HG03565 (cell line): ENCODE data around the gene SMARCE1.

Experiments
- ATAC-seq: cut with Tn5 transposase; IDR thresholded peaks from one replicate; pipeline ENCODE4 v1.9.1; 2021; ENCODE audit warnings: mild to moderate bottlenecking, moderate library complexity; ENCODE audit not compliant: unreplicated experiment

SMARCE1 gene

DNA sequence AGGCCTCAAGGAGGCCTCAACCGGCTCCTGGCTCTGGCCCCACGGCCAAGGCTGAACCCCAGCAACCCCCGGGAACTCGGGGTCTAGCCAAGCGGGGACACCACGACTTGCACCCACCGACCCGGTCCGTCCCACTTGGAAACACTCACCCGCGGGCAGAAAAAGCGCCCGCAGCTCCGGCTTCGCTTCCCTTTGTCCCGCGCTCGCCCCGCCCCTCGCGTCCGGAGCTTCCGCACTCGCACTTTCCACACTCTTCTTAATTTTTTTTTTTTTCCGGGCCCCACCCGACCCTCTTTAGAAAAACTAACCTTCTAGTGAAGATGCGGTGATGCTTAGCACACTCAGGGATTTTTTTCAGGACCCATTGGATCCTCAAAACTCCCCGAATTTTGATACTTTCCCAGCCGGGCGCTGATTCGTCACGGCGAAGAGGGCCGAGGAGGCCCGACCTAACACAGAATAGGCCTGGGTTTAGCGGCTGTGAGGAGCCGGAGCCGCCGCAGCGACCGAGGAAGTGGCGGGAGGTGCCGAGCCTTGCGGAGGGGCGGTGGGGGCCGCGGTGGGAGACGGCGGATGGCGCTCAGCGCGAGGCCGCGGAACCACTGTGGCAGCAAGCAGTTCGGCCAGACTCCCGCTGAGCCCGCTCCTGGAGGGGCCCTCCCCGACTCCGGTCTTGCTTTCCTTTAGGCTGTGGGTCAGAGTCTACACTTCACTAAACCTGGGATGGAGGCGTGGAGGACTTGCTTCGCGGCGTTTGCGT is at the start of gene SMARCE1:
TSS of gene SMARCE1 (minus strand) at position 195 of the 760 bp plus-strand sequence. CDS start 2,016 bp downstream, outside the sequence.
- ATAC-seq: peak; percentile 36

DNA sequence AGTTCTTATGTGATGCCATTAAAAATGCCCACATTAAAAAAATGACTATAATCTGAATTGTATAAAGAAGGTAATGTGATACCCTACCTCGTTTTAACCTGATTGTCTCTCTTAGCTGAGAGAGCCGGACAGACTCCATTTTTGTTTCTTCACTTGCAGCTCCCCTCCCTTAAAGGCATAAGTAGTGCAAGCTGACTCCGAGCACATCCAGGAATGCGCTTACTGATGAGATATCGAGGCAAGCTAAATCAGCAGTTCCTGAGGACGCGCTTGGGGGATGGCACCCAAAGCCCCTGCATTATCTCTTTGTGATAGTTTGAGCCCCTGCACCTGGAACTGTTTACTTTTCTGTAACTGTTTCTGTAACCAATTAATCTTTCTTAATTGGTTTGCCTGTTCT is 49.7 kb upstream of the SMARCE1 start:
- no peak for ATAC-seq

DNA sequence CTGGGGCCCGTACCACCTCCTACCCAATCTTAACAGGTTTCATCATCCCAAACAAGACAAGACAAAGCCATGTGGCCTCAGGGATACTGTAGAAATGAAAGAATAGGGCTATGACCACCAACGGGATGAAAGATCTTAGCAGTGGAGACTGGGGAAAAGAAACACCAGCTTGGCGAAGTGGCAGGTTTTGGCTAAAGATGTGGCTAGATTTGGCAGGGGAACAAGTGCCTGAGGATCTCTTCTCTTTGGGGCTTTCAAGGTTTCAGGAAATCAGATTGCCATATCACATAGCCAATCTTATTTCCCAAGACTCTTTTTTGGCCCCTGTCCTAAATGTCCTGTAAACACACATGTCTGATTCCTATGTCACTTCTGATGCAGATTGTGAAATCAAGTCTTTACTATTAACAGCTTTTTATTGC is 49.0 kb upstream of the SMARCE1 start:
- no peak for ATAC-seq

DNA sequence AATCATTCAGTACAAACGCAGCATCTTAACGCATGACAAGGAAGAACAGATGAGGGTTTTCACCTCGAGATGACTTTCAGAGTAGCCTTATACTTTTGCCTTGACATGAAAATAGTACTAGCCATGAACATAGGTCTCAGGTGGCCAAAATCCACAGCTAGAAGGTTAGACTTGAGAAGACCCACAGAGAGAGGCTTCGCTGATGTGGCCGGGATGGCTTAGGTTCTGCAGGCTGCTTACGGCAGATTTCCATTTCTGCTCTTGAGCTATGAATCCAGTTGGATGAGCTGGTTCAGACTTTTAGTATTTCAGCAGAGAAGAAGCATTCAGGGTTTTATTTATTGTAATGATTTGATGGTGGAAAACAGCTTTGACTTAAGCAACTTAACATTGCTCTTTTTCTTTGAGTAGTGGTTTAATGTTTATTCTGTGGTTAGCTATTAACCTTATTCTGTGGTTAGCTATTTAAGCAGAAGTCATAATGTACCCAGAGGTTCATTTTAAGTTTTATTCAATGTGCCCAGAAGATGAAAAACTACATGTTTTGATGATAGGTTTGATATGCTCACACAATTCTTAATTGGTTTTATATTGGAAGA is 48.4 kb upstream of the SMARCE1 start:
- ATAC-seq: no peak

DNA sequence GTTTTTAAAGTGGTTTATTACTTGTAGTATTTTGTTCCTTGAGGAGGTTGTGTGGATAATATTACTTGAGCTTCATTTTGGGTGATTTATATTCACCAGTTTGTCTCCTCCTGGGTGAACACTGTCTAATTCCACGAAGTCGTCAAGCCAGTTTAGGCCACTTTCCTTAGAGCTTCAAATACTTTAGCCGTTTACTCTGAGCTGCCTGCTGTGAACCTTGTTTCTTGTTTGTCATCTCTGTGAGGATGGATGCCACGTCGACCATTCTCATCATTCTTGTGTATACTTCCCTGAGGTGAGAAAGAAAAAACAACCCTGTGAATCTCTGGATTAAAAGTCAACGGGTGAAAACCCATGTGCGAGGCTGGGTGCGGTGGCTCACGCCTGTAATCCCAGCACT is 47.0 kb upstream of the SMARCE1 start:
- ATAC-seq: no peak

DNA sequence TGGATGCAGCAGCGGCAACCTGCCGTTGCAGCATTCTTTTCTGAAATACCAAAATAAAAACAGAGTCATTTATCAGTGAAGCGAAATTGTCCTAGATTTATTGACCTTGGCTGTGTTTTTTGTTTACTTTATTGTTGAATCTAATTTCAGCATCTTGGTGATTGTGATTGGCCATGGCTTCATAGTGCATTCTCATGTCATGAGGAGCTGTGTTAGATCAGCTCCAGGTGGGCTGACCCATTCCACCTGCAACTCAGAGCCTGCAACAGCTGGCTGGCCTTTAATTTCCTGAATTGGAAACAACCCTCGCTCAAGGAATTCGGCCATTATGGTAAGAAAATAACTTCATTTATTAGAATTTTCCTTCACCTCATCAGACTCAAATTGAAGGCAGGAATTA is 39.5 kb upstream of the SMARCE1 start:
- ATAC-seq: no peak

DNA sequence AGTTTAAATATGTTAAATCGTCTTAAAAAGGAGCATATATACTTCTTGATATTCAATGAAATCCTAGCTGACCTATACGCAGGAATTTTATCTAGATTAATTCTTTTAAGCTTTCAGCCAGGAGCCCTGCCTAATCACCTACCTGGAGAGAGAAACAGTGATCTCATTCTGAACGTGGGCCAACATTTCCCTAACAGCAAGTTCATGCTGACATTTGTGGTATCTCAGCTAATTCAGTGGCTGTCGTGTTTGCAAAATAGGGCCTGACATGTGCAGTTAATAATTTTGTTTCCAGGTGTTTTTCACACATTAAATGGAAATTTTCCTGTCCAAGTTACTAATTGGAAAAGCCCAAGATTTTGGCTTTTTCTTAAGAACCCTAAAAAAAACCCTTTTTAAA is 38.6 kb upstream of the SMARCE1 start:
- no peak for ATAC-seq

DNA sequence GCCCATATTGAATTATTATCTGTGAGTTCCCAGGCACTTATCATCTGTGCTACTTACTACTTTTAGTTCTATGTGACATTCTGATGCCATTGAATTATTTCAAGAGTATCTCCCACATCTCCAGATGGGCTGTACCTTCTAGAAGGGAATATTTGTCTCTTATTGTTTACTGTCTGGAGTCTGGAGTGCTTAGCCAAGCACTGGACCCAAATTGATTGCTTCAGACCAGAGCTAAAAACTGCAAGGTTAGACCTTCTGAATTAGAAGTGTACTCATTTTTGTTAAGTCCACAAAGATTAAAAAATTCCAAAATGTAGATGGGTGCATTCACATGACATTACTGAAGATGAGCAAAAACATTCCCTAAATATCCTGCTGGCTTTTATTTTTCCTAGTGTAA is 33.4 kb upstream of the SMARCE1 start:
- no peak for ATAC-seq

DNA sequence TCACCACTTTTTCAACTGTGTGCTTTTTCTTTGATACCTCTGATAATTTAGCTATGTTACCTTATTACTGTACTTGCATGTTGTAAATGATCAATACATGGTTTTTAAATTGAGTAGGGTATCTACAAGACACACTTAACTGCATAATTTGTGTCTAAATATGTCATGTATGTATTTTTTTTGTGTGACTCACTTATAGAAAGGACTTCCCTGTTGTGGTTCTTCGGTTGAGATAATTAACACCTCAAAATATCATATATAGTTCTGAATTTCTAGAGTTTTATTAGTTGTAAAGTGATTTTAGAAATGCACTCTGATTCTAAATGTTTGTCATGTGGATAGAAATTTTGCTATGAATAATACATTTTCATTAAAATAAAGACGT is 31.9 kb upstream of the SMARCE1 start:
- ATAC-seq: no peak

DNA sequence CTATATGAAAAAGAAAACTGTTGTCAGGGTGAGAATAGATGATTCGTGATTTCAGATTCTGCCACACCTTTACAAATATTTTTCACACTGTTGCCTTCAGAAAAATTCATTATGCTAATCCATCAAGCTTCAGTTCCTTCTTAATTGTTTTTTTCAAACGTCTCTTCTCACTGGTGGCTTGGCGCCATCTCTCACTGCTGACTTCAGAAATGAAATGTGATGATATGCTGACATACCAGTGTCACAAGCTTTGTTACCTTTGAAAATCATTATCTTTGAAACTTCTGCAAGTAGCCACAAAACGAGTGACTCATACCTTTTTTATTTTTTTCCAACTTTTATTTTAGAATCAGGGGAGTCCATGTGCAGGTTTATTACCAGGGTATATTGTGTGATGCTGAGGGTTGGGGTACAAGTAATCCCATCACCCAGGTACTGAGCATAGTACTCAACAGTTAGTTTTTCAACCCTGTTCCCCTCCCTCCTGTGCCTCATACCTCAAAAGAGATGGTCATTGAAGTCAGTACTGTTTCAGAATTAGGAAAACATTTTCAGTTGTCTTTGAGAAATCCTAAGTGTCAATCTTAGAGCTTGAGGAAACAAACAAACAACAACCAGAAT is 31.4 kb upstream of the SMARCE1 start:
- ATAC-seq: no peak

DNA sequence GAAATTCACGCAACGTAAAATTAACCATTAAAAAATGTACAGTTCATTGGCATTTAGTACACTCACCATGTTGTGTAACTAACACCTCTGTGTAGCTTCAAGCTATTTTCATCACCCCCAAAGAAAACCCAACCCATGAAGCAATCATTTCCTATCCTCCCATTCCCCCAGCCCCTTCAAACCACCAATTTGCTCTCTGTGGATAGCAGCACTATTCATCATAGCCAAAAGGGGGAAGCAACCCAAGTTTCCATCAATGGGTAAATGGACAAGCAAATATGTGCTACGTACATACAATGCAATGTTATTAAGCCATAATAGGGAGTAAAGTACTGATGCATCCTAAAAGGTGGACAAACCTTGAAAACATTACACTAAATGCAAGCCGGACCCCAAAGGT is 28.3 kb upstream of the SMARCE1 start:
- no peak for ATAC-seq

DNA sequence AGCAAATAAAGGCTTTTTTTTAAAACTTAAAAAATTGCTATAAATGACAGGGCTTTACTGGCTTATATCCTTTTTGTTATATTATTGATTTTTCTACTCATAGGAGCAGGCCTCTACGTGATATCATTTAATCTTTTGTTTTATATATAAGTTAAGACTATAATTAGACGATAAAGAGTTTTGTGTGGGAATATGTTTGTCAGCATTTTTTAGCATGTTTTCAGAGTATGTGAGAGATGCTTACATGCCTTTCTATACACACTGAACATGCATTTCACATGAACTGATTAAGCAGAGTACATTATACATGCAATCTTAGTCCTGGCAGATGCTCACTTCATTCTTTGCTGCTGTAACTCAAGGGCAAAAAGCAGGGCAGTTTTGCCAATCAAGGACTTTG is 25.0 kb upstream of the SMARCE1 start:
- ATAC-seq: no peak

DNA sequence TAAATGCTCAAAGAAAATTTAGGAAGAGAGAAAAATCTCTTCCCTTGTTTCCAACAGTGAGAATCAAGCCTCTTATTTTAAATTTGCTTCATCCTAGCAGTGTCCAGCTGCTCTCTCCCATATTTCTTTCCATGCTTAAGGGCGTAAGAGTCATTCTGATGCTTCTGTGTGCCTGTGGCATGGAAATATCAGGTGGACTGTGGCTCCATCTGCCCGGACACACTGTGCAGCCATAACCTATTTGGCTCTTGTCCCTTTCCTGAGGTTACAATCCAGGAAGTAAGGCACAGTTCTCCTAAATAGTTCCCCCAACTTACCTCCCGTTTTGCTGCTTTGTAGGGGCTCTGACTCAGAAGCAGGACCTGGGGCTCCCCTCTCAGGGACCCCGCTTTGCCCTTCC is 23.7 kb upstream of the SMARCE1 start:
- no peak for ATAC-seq

DNA sequence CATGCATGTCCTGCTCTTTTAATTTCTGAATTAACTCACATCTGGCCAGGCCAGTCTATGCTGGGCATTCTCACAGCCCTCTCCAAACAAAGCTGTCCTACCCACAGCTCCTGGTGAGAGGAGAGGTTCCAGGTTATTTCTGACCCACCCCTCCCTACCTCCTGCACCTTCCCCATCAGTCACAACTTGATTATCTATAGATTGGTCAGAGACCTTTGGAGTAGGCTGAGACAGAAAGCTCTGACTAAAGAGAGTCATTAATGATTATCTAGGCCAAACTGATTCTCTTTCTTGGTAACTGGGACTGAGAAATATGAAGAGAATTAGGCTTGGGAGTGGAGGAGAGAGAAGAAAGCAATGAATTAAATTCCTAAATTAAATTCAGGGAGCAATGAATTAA is 18.7 kb upstream of the SMARCE1 start:
- ATAC-seq: no peak

DNA sequence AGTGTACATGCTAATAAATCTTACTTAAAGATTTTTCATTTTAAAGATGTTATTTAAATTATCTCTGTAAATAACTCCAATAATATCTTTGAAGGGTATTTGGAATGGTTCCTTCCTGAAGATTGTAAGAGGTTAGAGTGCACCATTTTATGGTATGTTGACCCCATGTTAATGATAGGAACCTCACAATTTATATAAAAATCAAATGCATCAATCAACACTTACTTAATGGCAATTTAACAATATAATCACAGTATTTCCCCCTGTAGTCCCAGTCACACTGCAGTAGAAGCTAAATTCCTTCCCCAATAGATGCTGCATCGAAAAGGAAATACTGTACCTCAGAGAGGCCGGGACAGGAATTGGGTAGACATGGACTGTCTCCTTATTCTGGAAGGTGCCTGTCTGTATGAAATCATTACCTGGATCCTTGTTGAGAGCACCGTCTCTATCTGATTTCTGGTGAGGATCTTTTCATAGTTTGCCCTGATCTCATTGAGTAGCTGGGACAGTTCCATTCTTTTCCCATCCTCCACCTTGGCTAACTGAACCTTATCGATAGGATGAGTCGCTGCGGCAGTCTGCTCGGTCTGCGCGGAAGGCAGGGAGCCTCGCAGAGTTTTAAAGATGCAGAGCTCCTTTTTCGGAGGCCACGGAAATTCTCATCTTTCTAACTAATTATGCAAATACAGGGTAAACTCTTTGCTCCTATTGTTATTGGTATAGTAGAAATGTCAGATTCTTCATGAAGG is 17.1 kb upstream of the SMARCE1 start, which contains the start of gene KRT222:
TSS of gene KRT222 (minus strand) at position 596 of the 752 bp plus-strand sequence. CDS start at position 518, 78 bp downstream.
- no peak for ATAC-seq

DNA sequence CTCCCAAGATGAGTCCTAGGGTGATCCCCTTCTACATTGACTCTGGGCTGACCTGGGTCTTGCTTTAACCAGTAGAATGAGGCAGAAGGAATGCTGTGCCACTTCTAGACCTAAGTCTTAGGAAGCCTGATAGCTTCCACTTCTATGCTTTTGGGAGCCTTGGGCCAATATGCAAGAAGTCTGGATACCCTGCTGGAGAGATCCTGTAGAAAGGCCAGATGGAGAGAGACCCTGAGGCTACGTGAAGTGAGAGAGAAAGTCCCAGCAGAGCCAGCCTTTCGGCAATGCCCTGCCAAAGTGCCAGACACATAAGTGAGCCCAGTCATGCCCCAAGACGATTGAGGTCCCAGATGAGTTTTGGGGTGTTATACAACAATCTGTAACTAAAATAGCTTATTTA is 15.6 kb upstream of the SMARCE1 start:
- ATAC-seq: no peak

DNA sequence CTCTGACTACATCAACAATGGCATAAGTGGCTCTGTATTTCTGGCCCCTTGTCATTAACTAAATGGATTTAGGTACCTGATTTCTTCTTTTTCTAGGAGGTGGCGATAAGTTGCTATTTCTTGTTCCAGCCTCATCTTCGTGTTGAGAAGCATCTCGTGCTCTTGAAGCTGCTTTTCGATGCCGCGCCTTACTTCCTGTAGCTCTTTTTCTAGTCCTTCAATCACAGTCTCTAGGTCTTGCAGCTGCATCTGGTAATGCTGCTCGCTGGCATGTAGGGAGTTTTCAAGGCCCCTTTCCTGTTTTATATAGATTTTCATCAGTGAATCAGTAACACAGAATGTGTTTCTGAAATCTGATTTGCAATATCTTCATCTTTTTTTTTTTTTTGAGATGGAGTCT is 12.3 kb upstream of the SMARCE1 start:
- ATAC-seq: no peak

DNA sequence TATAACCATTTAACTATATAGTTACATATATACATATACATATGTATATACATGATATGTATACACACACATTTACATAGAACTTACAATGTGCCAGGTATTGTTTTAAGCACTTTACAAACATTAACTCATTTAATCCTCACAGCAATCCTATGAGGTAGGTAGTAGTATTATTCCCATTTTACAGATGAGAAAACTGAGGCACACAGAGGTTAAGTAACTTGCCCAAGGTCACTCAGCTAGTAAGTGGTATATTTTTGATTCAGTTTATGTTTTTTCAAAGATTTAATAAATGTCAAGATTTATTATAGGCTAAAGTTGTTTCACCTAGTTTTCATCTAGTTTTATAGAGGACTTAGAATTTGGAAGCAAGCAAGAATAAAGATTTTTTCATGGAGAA is 10.8 kb upstream of the SMARCE1 start:
- no peak for ATAC-seq

DNA sequence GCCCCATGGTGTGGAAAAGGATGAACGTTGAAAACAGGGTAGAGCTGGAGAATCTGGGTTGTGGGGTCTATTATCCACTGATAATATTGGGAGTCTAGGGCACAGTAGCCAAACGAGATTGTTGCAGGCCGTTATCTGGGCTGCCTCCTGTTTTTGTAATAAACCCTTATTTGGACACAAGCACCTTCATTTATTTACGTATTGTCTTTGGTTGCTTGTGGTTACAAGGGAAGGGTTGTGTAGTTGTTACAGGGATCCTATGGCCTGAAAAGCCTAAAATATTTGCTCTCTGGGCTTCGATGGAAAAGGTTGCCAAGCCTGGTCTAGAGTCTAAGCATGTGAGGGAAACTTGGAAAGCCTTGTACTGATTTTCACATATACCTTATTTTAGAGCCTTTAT is 4.3 kb upstream of the SMARCE1 start:
- no peak for ATAC-seq

DNA sequence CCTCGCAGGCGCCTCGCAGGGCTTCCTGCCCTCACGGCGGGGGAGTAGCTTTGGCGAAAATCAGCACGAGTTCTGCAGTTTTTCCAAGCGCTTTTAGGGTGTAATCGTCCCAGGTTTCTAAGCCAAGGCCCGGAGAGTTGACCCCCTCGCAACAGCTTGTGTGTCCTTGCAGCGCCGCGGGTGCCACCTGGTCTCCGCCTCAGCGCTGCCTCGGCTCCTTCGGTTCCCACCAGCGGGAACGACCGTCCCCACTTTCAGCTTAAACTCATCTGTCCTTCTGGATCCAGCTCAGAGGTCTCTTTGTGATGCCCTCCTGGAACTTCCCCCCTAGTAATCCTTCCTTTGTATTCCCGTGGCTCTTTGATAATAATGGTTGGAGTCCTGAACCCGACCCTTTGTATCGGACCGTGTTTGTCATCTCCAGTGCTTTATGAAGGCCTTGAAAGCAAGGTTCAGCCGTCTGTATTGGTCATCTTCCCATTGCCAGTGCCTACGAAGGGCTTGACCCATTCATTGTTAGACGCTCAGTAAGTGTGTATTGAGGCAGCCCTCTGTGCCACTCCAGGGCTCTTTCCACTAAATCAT is 858 bp upstream of the SMARCE1 start:
- ATAC-seq: no peak
